ENCODE results near the gene CFAP97D2. TPM values are rescaled to one million over a fixed set of nuclear protein-coding genes. Genes with fewer than 3 reads are reported as not detected.

The CFAP97D2 gene
- total and polyA plus RNA-seq, 2 of the 13 experiments (the other 11 are each of a cell fraction or from before 2014, with no cell fraction given): not detected

- BruUV-seq (replicated peaks): no TSS peak
- intact Hi-C loops (cut with micrococcal nuclease; ENCODE audit: unreplicated experiment): no loop called here
- DNase-seq (ENCODE audit: low spot score) (no peak), ATAC-seq (no peak), FAIRE-seq (no peak)
- Histone ChIP-seq H4K20me1 (ENCODE audit: insufficient read depth, low read length) (no peaks in the 10 kb centered on the region), H3K9me3 (ENCODE audit: low read length) (no peaks in the 10 kb centered on the region), H3K4me1 (ENCODE audit: insufficient read depth, low read length) (no peaks in the 10 kb centered on the region), H3K4me3 (replicated peaks in 1 of 3; ENCODE audit: insufficient read depth in 1 of 3, low read depth in 2 of 3, low read length in 3 of 3) (no peak overlapping the region), H3K4me2 (ENCODE audit: low read depth, low read length) (no peak overlapping the region), H3K27ac (ENCODE audit: extremely low read length, insufficient read depth, low read length) (no peak overlapping the region), H3K79me2 (ENCODE audit: insufficient read depth, low read length) (no peaks in the 10 kb centered on the region), H3K9ac (ENCODE audit: insufficient read depth, low read depth, low read length) (no peak overlapping the region), H2AFZ (ENCODE audit: low read length) (no peak overlapping the region), H3K36me3 (replicated peaks in 1 of 2; ENCODE audit: control insufficient read depth in 1 of 2, insufficient read depth in 2 of 2, low read length in 2 of 2) (peaks cover 18 to 71% of the 10 kb centered on the region in 2 experiments), H3K27me3 (ENCODE audit: control insufficient read depth in 1 of 2, insufficient read depth in 2 of 2, low read length in 2 of 2) (no peaks in the 10 kb centered on the region)
- in situ Hi-C loops (cut with HindIII; ENCODE audit: extremely low pct_ligation_motif_present, low pct_unique_long_range_greater_than_20kb): no loop called here
- TF ChIP-seq ZNF776 (CRISPR knock-in tag; IDR thresholded peaks at IDR 0.05) (no peak), JUNB (CRISPR knock-in tag; IDR thresholded peaks at IDR 0.05; ENCODE audit: borderline replicate concordance) (no peak), ZNF609 (CRISPR knock-in tag; IDR thresholded peaks at IDR 0.05; ENCODE audit: borderline replicate concordance) (no peak), RFXAP (CRISPR knock-in tag; IDR thresholded peaks at IDR 0.05; ENCODE audit: borderline replicate concordance) (no peak), THYN1 (CRISPR knock-in tag; IDR thresholded peaks at IDR 0.05; ENCODE audit: borderline replicate concordance, low read depth) (no peak), NONO (IDR thresholded peaks at IDR 0.05) (no peak), NONO (CRISPR knock-in tag; conservative IDR thresholded peaks at IDR 0.05) (no peak), TOPORS (CRISPR knock-in tag; IDR thresholded peaks at IDR 0.05) (no peak), CCAR2 (optimal IDR thresholded peaks at IDR 0.05; ENCODE audit: low read depth, low read length) (no peak), MAF1 (CRISPR knock-in tag; IDR thresholded peaks at IDR 0.05; ENCODE audit: borderline replicate concordance) (no peak), ZNF496 (CRISPR knock-in tag; IDR thresholded peaks at IDR 0.05; ENCODE audit: insufficient replicate concordance) (no peak), ZNF784 (CRISPR knock-in tag; IDR thresholded peaks at IDR 0.05; ENCODE audit: borderline replicate concordance) (no peak), ZNF383 (CRISPR knock-in tag; IDR thresholded peaks at IDR 0.05; ENCODE audit: borderline replicate concordance) (no peak), ZNF878 (CRISPR knock-in tag; IDR thresholded peaks at IDR 0.05) (no peak), SOX5 (CRISPR knock-in tag; IDR thresholded peaks at IDR 0.05; ENCODE audit: borderline replicate concordance) (no peak), ZNF773 (CRISPR knock-in tag; IDR thresholded peaks at IDR 0.05; ENCODE audit: borderline replicate concordance) (no peak), STAT6 (CRISPR knock-in tag; IDR thresholded peaks at IDR 0.05; ENCODE audit: borderline replicate concordance) (no peak)
- ChIA-PET CTCF (ENCODE audit: low intra/inter-chr PET ratio, low total read pairs) (no interaction called here), POLR2A (no interaction called here)
- WGBS (ENCODE audit: low lambda C conversion rate): 97% methylated on average over 4 of the region's 4 CpGs
Observed at GRCh38 chr13:114257014-114257413, 78.0 kb downstream of the CFAP97D2 start.

Data from HepG2 (cell line).